Measurements from ENCODE around the gene CAPZA3.

CAPZA3 gene

DNA sequence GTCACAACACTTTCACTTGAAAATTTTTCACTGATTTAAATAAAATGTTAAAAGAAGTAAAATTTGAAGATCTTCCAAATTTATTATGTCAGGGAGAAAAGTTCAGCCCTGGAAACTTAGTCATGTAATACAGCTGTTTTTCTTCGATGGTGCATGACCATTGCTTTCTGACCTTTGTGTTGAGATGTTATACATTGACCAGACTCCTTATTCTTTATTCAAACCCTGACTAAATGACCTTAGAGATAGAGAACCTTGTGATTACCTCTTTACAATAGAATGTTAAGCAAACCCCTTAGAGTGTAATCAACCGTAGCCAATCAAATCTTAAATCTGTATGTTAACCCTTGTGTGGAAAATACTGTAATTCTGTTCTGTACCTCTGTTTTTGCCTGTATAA is 34.6 kb upstream of the CAPZA3 start:
- Histone ChIP-seq H3K36me3 (ENCODE audit: control insufficient read depth, insufficient read depth, low read length) (no peaks in the 10 kb centered on the region), H3K4me3 (replicated peaks; ENCODE audit: low read depth, low read length) (no peak overlapping the region), H3K27me3 (replicated peaks; ENCODE audit: control insufficient read depth, insufficient read depth, low read length) (no peaks in the 10 kb centered on the region)
- TF ChIP-seq, protein P1, sequence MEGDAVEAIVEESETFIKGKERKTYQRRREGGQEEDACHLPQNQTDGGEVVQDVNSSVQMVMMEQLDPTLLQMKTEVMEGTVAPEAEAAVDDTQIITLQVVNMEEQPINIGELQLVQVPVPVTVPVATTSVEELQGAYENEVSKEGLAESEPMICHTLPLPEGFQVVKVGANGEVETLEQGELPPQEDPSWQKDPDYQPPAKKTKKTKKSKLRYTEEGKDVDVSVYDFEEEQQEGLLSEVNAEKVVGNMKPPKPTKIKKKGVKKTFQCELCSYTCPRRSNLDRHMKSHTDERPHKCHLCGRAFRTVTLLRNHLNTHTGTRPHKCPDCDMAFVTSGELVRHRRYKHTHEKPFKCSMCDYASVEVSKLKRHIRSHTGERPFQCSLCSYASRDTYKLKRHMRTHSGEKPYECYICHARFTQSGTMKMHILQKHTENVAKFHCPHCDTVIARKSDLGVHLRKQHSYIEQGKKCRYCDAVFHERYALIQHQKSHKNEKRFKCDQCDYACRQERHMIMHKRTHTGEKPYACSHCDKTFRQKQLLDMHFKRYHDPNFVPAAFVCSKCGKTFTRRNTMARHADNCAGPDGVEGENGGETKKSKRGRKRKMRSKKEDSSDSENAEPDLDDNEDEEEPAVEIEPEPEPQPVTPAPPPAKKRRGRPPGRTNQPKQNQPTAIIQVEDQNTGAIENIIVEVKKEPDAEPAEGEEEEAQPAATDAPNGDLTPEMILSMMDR (IDR thresholded peaks at IDR 0.05; ENCODE audit: insufficient read depth, low read length, poor library complexity, severe bottlenecking) = no peak
- no peak for DNase-seq (ENCODE audit: extremely low read depth, insufficient read length)

DNA sequence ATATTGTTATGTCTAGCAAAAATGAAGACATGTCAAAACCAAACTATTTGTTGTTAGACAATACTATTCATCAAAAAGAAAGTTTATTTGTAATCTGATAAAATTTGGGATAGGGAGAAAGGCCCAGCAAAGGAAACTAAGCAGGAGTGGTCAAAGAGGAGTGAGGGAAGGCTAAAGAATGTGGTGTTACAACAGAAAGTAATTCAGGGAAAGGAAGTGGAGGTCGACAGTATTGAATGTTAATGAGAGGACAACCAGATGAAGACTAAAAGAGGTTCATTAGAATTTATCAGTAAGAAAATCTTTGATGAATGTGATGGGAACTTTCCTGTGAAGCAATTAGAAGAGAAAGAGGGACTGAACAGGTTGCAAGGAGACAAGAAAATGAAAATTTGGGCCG is 34.0 kb upstream of the CAPZA3 start:
- TF ChIP-seq, protein P1 (IDR thresholded peaks at IDR 0.05; ENCODE audit: insufficient read depth, low read length, poor library complexity, severe bottlenecking) = no peak
- no peak overlapping the region for H3K4me3 ChIP-seq (replicated peaks; ENCODE audit: low read depth, low read length)
- H3K36me3 ChIP-seq (ENCODE audit: control insufficient read depth, insufficient read depth, low read length) = no peaks in the 10 kb centered on the region
- DNase-seq (ENCODE audit: extremely low read depth, insufficient read length) = no peak
- H3K27me3 ChIP-seq (replicated peaks; ENCODE audit: control insufficient read depth, insufficient read depth, low read length) = no peaks in the 10 kb centered on the region

DNA sequence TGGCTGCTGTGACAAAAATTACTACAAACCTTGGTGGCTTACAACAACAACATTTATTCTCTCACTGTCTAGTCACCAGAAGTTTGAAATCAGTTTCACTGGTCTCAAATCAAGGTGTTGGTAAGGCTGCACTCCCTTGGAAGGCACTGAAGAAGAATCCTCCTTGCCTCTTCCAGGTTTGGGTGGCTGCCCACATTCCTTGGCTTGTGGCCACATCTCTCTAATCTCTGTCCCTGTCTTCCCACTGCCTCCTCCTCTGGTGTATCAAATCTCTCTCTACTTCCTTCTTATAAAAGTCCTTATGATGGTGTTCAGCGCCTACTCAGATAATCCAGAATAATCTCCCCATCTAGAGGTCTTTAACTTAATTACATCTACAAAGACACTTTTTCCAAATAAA is 31.1 kb upstream of the CAPZA3 start:
- H3K4me3 ChIP-seq (replicated peaks; ENCODE audit: low read depth, low read length) = no peak overlapping the region
- DNase-seq (ENCODE audit: extremely low read depth, insufficient read length) = no peak
- H3K36me3 ChIP-seq (ENCODE audit: control insufficient read depth, insufficient read depth, low read length) = no peaks in the 10 kb centered on the region
- no peaks in the 10 kb centered on the region for H3K27me3 ChIP-seq (replicated peaks; ENCODE audit: control insufficient read depth, insufficient read depth, low read length)
- TF ChIP-seq, protein P1 (IDR thresholded peaks at IDR 0.05; ENCODE audit: insufficient read depth, low read length, poor library complexity, severe bottlenecking) = no peak

DNA sequence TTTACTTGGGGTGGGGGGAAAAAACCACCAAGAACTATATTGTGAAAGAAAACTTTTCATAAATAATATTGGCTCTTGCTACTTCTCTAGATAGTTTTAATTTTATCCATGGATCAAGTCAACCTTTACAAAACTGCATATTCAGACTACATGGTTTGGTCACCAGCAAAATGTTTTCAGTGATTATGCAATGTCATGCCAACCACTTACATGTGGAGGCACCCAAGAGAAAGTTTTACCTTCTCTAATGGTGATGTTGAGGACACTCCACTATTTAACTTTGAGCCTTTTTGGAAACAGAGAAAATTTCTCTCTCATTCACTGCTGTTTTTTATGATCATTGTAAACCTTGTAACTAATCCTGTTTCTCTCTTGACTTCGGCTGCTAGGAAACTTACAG is 21.7 kb upstream of the CAPZA3 start:
- Histone ChIP-seq H3K27me3 (replicated peaks; ENCODE audit: control insufficient read depth, insufficient read depth, low read length) (no peaks in the 10 kb centered on the region), H3K36me3 (ENCODE audit: control insufficient read depth, insufficient read depth, low read length) (no peaks in the 10 kb centered on the region), H3K4me3 (replicated peaks; ENCODE audit: low read depth, low read length) (no peak overlapping the region)
- TF ChIP-seq, protein P1 (IDR thresholded peaks at IDR 0.05; ENCODE audit: insufficient read depth, low read length, poor library complexity, severe bottlenecking) = no peak
- no peak for DNase-seq (ENCODE audit: extremely low read depth, insufficient read length)

DNA sequence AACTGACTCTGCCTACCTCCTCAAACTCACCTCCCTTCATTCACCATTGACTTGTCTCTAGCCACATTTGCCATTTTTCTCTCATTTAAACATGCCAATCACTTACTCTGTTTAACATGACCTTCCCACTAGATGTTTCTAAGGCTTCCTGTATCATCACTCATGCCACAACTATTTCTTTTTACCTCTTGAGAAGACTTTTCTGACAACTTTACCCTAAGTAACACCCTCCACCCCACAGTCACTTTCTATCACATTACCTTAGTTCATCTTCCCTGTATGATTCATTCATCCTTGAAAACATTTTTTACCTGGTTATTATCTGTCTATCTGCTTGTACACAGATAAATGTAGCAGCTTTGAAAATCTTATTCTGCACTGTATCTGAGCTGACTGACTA is 19.5 kb upstream of the CAPZA3 start:
- DNase-seq (ENCODE audit: extremely low read depth, insufficient read length) = no peak
- no peak overlapping the region for H3K4me3 ChIP-seq (replicated peaks; ENCODE audit: low read depth, low read length)
- H3K36me3 ChIP-seq (ENCODE audit: control insufficient read depth, insufficient read depth, low read length) = no peaks in the 10 kb centered on the region
- H3K27me3 ChIP-seq (replicated peaks; ENCODE audit: control insufficient read depth, insufficient read depth, low read length) = no peaks in the 10 kb centered on the region
- TF ChIP-seq, protein P1 (IDR thresholded peaks at IDR 0.05; ENCODE audit: insufficient read depth, low read length, poor library complexity, severe bottlenecking) = no peak

DNA sequence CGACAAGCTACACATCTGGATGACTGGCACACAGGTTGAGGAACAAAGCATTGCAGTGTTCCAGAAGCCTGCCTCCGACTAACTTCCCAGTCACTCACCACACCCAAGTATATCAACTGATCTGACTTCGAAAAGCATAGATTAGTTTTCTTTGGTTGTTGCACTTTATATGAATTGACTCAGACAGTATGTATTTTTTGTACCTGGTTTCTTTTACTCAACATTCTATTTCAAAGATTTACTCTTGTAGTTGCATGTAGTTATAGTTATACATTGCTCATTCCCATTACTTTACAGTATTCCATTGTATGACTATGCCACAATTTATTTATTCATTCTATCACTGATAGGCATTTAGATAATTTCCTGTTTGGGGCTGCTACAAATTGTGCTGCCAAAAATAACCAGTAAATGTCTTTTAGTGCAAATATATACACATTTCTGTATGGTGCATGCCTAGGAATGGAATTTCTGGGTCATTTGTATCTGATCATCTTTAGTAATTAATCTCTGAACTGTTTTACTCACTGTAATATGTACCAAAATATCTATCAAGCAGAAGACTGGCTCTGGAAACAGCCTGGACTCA is 17.9 kb upstream of the CAPZA3 start:
- DNase-seq (ENCODE audit: extremely low read depth, insufficient read length) = no peak

More for the DNA sequence above, 17.9 kb upstream of the CAPZA3 start:
- no peaks in the 10 kb centered on the region for H3K36me3 ChIP-seq (ENCODE audit: control insufficient read depth, insufficient read depth, low read length)
- no peak overlapping the region for H3K4me3 ChIP-seq (replicated peaks; ENCODE audit: low read depth, low read length)
- TF ChIP-seq, protein P1 (IDR thresholded peaks at IDR 0.05; ENCODE audit: insufficient read depth, low read length, poor library complexity, severe bottlenecking) = no peak
- no peaks in the 10 kb centered on the region for H3K27me3 ChIP-seq (replicated peaks; ENCODE audit: control insufficient read depth, insufficient read depth, low read length)

Measured in GM06990 (cell line).